ENCODE measurements around the gene TGFBR1. TPM values are rescaled to one million over a fixed set of nuclear protein-coding genes. Genes with fewer than 3 reads are reported as not detected.

TGFBR1 gene
- total RNA-seq, 1 donor, result 114 TPM

DNA sequence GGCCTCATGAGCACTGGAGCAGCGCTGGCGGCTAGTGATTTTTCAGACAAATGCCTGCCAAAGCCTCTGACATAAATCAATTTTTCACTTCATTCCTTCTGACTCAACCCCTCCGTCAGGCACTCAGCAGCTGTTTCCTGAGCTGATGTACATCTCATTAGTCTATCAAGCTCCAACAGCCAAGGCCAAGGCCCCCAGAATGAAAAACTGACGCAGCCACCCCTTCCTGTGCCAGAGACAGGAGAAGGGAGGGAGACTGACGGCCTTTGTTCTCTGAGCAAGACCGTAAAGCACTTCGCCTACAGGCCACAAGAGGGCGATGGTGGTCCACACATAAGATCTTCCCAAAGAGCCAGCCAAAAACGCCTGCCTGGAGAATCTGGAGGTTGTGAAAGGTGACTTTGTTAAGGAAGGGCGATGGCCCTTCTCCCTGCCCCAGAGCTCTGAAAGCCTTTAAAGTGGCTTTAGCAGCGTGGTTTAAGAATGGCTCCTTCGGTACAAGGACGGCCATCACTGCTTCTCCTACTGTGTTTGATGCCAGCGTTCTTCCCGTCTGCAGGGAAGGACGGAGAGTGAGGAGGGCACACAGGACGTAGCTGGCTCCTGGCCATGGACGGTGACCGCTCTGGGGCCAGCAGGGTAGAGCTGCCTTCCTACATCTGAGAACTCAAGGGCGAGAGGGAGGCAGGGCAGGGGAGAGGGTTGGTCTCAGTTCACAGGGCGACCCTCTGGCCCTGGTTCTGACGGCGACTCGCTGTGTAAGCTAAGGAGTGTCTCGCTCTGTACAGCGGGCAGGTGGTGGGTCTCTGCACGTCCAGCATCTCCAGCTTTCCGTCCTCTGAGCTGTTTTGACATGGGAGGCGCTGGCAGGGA lies 79.8 kb downstream of the TGFBR1 start:
- H3K4me3 ChIP-seq (ENCODE audit: insufficient read depth, low read length), result peak overlapping the region; percentile 70
- TF ChIP-seq, protein P1, sequence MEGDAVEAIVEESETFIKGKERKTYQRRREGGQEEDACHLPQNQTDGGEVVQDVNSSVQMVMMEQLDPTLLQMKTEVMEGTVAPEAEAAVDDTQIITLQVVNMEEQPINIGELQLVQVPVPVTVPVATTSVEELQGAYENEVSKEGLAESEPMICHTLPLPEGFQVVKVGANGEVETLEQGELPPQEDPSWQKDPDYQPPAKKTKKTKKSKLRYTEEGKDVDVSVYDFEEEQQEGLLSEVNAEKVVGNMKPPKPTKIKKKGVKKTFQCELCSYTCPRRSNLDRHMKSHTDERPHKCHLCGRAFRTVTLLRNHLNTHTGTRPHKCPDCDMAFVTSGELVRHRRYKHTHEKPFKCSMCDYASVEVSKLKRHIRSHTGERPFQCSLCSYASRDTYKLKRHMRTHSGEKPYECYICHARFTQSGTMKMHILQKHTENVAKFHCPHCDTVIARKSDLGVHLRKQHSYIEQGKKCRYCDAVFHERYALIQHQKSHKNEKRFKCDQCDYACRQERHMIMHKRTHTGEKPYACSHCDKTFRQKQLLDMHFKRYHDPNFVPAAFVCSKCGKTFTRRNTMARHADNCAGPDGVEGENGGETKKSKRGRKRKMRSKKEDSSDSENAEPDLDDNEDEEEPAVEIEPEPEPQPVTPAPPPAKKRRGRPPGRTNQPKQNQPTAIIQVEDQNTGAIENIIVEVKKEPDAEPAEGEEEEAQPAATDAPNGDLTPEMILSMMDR (IDR thresholded peaks at IDR 0.05; ENCODE audit: extremely low read depth, low read depth, low read length), result peak; percentile 98

DNA sequence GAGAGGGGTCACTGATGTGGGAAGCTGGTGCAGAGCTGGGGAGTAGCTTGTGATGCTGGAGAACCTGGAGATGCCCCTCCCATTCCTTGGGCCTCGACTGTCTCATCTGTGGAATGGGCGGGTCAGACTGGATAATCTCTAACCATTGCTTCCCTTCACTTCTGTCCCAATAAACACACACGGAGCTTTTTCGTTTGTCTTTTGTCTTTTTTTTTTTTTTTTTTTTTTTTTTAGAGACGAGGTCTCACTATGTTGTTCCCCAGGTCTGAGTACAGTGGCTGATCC lies 80.4 kb downstream of the TGFBR1 start:
- Histone ChIP-seq H3K79me2 (ENCODE audit: insufficient read depth, low read length) (no peaks in the 10 kb centered on the region), H3K4me2 (ENCODE audit: insufficient read depth, low read length) (peak overlapping the region; percentile 90), H3K4me3 (ENCODE audit: insufficient read depth, low read length) (peak overlapping the region; percentile 70), H3K27ac (ENCODE audit: low read depth, low read length) (no peak overlapping the region), H3K36me3 (ENCODE audit: insufficient read depth, low read length) (no peaks in the 10 kb centered on the region), H3K9me3 (ENCODE audit: low read depth, low read length) (no peaks in the 10 kb centered on the region), H2AFZ (ENCODE audit: low read length) (peak overlapping the region; percentile 98), H4K20me1 (ENCODE audit: insufficient read depth, low read length) (no peaks in the 10 kb centered on the region), H3K27me3 (ENCODE audit: insufficient read depth, low read length) (peaks cover 37% of the 10 kb centered on the region), H3K4me1 (ENCODE audit: insufficient read depth, low read length) (peaks cover 7% of the 10 kb centered on the region)
- DNase-seq (ENCODE audit: insufficient read length, low spot score, missing footprints), result no peak
- TF ChIP-seq, protein P1 (IDR thresholded peaks at IDR 0.05; ENCODE audit: extremely low read depth, low read depth, low read length), result no peak

More for the DNA sequence above, 79.8 kb downstream of the TGFBR1 start:
- no peaks in the 10 kb centered on the region for H3K79me2 ChIP-seq (ENCODE audit: insufficient read depth, low read length)
- H3K9me3 ChIP-seq (ENCODE audit: low read depth, low read length), result no peaks in the 10 kb centered on the region
- peak overlapping the region; percentile 90 for H3K4me2 ChIP-seq (ENCODE audit: insufficient read depth, low read length)
- H3K27me3 ChIP-seq (ENCODE audit: insufficient read depth, low read length), result peaks cover 37% of the 10 kb centered on the region
- peak; percentile 90 for DNase-seq (ENCODE audit: insufficient read length, low spot score, missing footprints)
- peak overlapping the region; percentile 98 for H2AFZ ChIP-seq (ENCODE audit: low read length)
- H3K4me1 ChIP-seq (ENCODE audit: insufficient read depth, low read length), result peaks cover 7% of the 10 kb centered on the region
- no peak overlapping the region for H3K27ac ChIP-seq (ENCODE audit: low read depth, low read length)
- H4K20me1 ChIP-seq (ENCODE audit: insufficient read depth, low read length), result no peaks in the 10 kb centered on the region
- no peaks in the 10 kb centered on the region for H3K36me3 ChIP-seq (ENCODE audit: insufficient read depth, low read length)

GRCh38 chr9:99185934-99186333 lies 81.0 kb downstream of the TGFBR1 start:
- no peaks in the 10 kb centered on the region for H3K36me3 ChIP-seq (ENCODE audit: insufficient read depth, low read length)
- no peak overlapping the region for H2AFZ ChIP-seq (ENCODE audit: low read length)
- no peaks in the 10 kb centered on the region for H4K20me1 ChIP-seq (ENCODE audit: insufficient read depth, low read length)

DNA sequence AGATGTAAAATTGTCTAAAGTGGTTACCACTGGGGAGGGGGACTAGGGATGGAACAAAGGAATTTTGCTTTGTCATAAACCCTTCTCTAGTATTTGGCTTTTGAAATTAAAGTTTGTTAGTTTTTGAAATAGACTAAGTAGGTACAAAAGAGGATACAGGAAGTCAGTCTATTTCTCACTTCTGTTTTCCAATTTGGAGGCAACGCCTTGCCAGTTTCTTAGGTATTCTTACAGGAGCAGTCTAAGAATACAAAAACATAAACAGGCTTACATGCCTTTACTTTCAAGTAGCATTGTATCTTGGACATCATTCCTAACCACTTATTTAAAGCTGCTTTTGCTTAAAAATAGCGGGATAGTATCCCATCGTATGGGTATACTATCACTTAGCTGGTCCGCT lies 82.4 kb downstream of the TGFBR1 start:
- no peak for DNase-seq (ENCODE audit: insufficient read length, low spot score, missing footprints)
- H3K9me3 ChIP-seq (ENCODE audit: low read depth, low read length), result no peaks in the 10 kb centered on the region
- TF ChIP-seq, protein P1 (IDR thresholded peaks at IDR 0.05; ENCODE audit: extremely low read depth, low read depth, low read length), result no peak
- no peaks in the 10 kb centered on the region for H4K20me1 ChIP-seq (ENCODE audit: insufficient read depth, low read length)
- H3K79me2 ChIP-seq (ENCODE audit: insufficient read depth, low read length), result no peaks in the 10 kb centered on the region
- no peak overlapping the region for H3K4me3 ChIP-seq (ENCODE audit: insufficient read depth, low read length)
- H3K27ac ChIP-seq (ENCODE audit: low read depth, low read length), result no peak overlapping the region
- H3K27me3 ChIP-seq (ENCODE audit: insufficient read depth, low read length), result peaks cover 37% of the 10 kb centered on the region
- peaks cover 7% of the 10 kb centered on the region for H3K4me1 ChIP-seq (ENCODE audit: insufficient read depth, low read length)
- H2AFZ ChIP-seq (ENCODE audit: low read length), result no peak overlapping the region
- no peaks in the 10 kb centered on the region for H3K36me3 ChIP-seq (ENCODE audit: insufficient read depth, low read length)
- no peak overlapping the region for H3K4me2 ChIP-seq (ENCODE audit: insufficient read depth, low read length)

More at GRCh38 chr9:99185934-99186333, 81.0 kb downstream of the TGFBR1 start:
- H3K4me2 ChIP-seq (ENCODE audit: insufficient read depth, low read length), result no peak overlapping the region
- TF ChIP-seq, protein P1 (IDR thresholded peaks at IDR 0.05; ENCODE audit: extremely low read depth, low read depth, low read length), result no peak
- H3K27me3 ChIP-seq (ENCODE audit: insufficient read depth, low read length), result peaks cover 37% of the 10 kb centered on the region
- H3K79me2 ChIP-seq (ENCODE audit: insufficient read depth, low read length), result no peaks in the 10 kb centered on the region
- H3K4me3 ChIP-seq (ENCODE audit: insufficient read depth, low read length), result no peak overlapping the region
- no peaks in the 10 kb centered on the region for H3K9me3 ChIP-seq (ENCODE audit: low read depth, low read length)
- H3K27ac ChIP-seq (ENCODE audit: low read depth, low read length), result no peak overlapping the region
- peaks cover 7% of the 10 kb centered on the region for H3K4me1 ChIP-seq (ENCODE audit: insufficient read depth, low read length)
- no peak for DNase-seq (ENCODE audit: insufficient read length, low spot score, missing footprints)
